ENCODE measurements around the gene ZNF223.
A peak's percentile ranks its signal among the peaks of the same experiment; 100 is the strongest.

The ZNF223 gene

DNA sequence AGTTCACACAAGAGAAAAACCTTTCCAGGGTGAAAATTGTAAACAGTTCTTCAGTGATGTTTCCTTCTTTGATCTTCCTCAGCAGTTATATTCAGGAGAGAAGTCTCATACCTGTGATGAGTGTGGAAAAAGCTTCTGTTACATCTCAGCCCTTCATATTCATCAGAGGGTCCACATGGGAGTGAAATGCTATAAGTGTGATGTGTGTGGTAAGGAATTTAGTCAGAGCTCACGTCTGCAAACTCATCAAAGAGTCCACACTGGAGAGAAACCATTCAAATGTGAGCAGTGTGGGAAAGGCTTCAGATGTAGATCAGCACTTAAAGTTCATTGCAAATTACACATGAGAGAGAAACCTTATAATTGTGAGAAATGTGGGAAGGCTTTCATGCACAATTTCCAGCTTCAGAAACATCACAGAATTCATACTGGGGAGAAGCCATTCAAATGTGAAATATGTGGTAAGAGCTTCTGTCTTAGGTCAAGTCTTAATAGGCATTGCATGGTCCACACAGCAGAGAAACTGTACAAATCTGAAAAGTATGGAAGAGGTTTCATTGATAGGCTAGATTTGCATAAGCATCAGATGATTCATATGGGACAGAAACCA is 19.7 kb upstream of the ZNF223 start:
- no peak for TF ChIP-seq CTCF (IDR thresholded peaks at IDR 0.05; ENCODE audit: control insufficient read depth, extremely low read depth, insufficient read depth)

DNA sequence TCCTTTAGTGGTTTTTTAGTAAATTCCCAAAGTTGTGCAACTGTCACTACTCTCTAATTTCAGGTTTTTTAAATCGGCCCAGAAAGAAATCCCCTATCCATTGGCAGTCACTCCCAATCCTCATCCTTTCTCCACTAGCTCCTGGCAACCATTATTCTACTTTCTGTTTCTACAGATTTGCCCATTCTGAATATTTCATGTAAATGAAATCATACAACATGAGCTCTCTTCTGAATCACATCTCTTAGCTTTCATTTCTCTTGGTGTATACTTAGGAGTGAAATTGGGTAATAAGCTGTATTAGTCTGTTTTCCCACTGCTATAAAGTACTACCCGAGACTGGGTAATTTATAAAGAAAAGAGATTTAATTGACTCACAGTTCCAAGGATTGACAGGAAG is 9.7 kb upstream of the ZNF223 start:
- no peak for TF ChIP-seq CTCF (IDR thresholded peaks at IDR 0.05; ENCODE audit: control insufficient read depth, extremely low read depth, insufficient read depth)
- H3K4me3 ChIP-seq (ENCODE audit: low read depth, low read length): no peak overlapping the region
- no peak for DNase-seq (ENCODE audit: low read depth)

More for the DNA sequence above, 19.7 kb upstream of the ZNF223 start:
- DNase-seq (ENCODE audit: low read depth): no peak
- H3K4me3 ChIP-seq (ENCODE audit: low read depth, low read length): no peak overlapping the region

- no peak for DNase-seq (ENCODE audit: low read depth)
- peak overlapping the region; percentile 79 for H3K4me3 ChIP-seq (ENCODE audit: low read depth, low read length)
- no peak for TF ChIP-seq CTCF (IDR thresholded peaks at IDR 0.05; ENCODE audit: control insufficient read depth, extremely low read depth, insufficient read depth)
These were observed 841 bp upstream of the ZNF223 start for GRCh38 chr19:44050740-44051649.

DNA sequence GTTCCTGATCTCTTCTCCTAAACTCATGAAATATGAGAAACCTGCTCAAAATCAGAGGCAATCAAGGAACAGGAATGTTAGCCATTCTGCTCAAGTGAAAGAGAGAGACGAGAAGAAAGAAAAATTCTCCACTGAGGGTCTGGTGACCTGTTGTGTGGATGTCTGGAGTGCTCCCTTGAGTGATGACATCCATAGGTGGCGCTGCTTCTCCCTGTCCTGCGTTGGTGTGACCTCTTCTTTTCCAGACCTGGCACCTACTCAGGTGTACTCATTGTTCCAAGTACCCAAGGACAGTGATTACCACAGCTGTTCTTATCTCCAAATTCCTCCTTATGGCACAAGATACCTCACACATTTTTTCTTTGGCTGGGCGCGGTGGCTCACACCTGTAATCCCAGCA is 4.0 kb downstream of the ZNF223 start:
- DNase-seq (ENCODE audit: low read depth): no peak
- TF ChIP-seq CTCF (IDR thresholded peaks at IDR 0.05; ENCODE audit: control insufficient read depth, extremely low read depth, insufficient read depth): no peak

GRCh38 chr19:44059229-44059628 is 7.4 kb downstream of the ZNF223 start:
- no peak overlapping the region for H3K4me3 ChIP-seq (ENCODE audit: low read depth, low read length)
- no peak for DNase-seq (ENCODE audit: low read depth)
- TF ChIP-seq CTCF (IDR thresholded peaks at IDR 0.05; ENCODE audit: control insufficient read depth, extremely low read depth, insufficient read depth): no peak

More for the DNA sequence above, 4.0 kb downstream of the ZNF223 start:
- H3K4me3 ChIP-seq (ENCODE audit: low read depth, low read length): no peak overlapping the region

GRCh38 chr19:44061038-44061437 is 9.2 kb downstream of the ZNF223 start:
- no peak overlapping the region for H3K4me3 ChIP-seq (ENCODE audit: low read depth, low read length)
- no peak for DNase-seq (ENCODE audit: low read depth)
- TF ChIP-seq CTCF (IDR thresholded peaks at IDR 0.05; ENCODE audit: control insufficient read depth, extremely low read depth, insufficient read depth): no peak

All from LNCaP clone FGC (cell line).